NB4 (cell line): ENCODE measurements around the gene C2orf80.

Source experiments
- MAX ChIP-seq: IDR thresholded peaks from 2 replicates; pipeline ENCODE4 v1.6.1; 2011; ENCODE audit warnings: low read depth, low read length
- MYC ChIP-seq: IDR thresholded peaks from 2 replicates; pipeline ENCODE4 v1.6.1; 2011; ENCODE audit warnings: low read depth, low read length
- POLR2A ChIP-seq: IDR thresholded peaks from 2 replicates; pipeline ENCODE4 v1.6.1; 2011; ENCODE audit warnings: mild to moderate bottlenecking; ENCODE audit not compliant: insufficient read length; ENCODE audit errors: extremely low read depth
- TF ChIP-seq, protein P1 (sequence below): IDR thresholded peaks from one replicate; pipeline ENCODE4 v1.5.1; 2012; ENCODE audit warnings: low read depth, low read length

- TF ChIP-seq, protein P1, sequence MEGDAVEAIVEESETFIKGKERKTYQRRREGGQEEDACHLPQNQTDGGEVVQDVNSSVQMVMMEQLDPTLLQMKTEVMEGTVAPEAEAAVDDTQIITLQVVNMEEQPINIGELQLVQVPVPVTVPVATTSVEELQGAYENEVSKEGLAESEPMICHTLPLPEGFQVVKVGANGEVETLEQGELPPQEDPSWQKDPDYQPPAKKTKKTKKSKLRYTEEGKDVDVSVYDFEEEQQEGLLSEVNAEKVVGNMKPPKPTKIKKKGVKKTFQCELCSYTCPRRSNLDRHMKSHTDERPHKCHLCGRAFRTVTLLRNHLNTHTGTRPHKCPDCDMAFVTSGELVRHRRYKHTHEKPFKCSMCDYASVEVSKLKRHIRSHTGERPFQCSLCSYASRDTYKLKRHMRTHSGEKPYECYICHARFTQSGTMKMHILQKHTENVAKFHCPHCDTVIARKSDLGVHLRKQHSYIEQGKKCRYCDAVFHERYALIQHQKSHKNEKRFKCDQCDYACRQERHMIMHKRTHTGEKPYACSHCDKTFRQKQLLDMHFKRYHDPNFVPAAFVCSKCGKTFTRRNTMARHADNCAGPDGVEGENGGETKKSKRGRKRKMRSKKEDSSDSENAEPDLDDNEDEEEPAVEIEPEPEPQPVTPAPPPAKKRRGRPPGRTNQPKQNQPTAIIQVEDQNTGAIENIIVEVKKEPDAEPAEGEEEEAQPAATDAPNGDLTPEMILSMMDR = no peak
- TF ChIP-seq POLR2A (no peak), MAX (no peak), MYC (no peak)
Measured at GRCh38 chr2:208150094-208150493, 39.7 kb downstream of the C2orf80 start.
